Measurements from ENCODE around the gene NFKB2. TPM values are rescaled to one million over a fixed set of nuclear protein-coding genes. Genes with fewer than 3 reads are reported as not detected.

NFKB2 gene
- total RNA-seq, 3 donors from 2014 or later: 11.0 to 21.0 (median 18.9) TPM

DNA sequence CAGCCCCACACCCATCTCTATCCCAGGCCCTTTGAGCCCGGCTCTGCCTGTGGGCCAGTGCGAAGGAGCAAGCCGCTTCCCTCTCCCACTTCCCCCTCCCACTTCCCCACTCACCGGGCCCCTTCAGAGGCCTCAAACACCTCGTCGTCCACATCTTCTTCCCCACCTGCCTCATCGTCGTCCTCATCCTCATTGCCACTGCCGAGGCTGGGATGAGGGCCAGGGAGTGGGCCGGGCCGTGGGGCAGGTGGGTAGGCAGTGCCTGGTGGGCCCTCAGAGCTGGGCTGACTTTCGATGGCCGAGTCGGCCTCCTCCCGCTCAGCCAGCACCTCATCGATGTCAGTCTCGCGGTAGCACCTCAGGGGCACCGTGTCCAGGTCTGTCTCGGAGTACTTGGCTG, 19.2 kb downstream of the NFKB2 start:
- intact Hi-C loops (cut with DNase I; ENCODE audit: low total_unique reads): no loop called here
- Histone ChIP-seq H3K27ac (no peak overlapping the region), H3K27me3 (peaks cover 0 to 80% of the 10 kb centered on the region in 2 donors), H3K9me3 (no peaks in the 10 kb centered on the region), H3K4me1 (peaks cover 0 to 2% of the 10 kb centered on the region in 2 donors), H3K4me3 (no peak overlapping the region), H3K36me3 (no peaks in the 10 kb centered on the region)
- no peak for TF ChIP-seq CTCF (IDR thresholded peaks at IDR 0.05)
- TF ChIP-seq POLR2AphosphoS5 (IDR thresholded peaks at IDR 0.05): no peak
- no peak for TF ChIP-seq POLR2A (IDR thresholded peaks at IDR 0.05)
- no peak for DNase-seq (ENCODE audit: low spot score in 2 of 2)

DNA sequence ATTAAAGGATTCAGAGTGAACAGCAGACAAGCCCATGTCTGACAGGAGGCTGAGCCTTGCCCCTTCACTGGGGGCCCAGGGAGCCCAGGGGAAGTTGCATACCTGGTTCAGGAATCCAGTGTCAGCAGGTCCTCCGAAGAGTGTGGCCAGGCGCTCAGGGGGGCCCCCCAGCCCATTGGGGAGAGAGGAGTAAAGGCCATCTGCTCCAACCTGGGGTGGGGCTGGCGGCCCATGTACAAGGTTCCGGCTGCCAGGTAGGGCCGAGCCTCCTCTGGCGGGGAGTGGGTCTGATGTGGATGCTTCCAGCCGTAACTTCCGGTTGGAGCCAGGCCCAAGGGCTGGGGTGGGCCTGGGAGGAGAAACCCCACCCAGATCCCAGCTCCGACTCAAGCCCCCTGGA, 20.8 kb downstream of the NFKB2 start:
- peaks cover 0 to 65% of the 10 kb centered on the region in 2 donors for H3K27me3 ChIP-seq
- TF ChIP-seq POLR2A (IDR thresholded peaks at IDR 0.05) (no peak), POLR2AphosphoS5 (IDR thresholded peaks at IDR 0.05) (no peak), CTCF (IDR thresholded peaks at IDR 0.05) (no peak)
- intact Hi-C loops (cut with DNase I; ENCODE audit: low total_unique reads): no loop called here
- H3K4me1 ChIP-seq: peaks cover 5 to 6% of the 10 kb centered on the region in 2 donors
- no peak for DNase-seq (ENCODE audit: low spot score in 2 of 2)
- H3K27ac ChIP-seq: no peak overlapping the region
- H3K4me3 ChIP-seq: no peak overlapping the region
- no peaks in the 10 kb centered on the region for H3K36me3 ChIP-seq
- no peaks in the 10 kb centered on the region for H3K9me3 ChIP-seq

- Histone ChIP-seq H3K9me3 (no peaks in the 10 kb centered on the region), H3K4me1 (peaks cover 5 to 6% of the 10 kb centered on the region in 2 donors), H3K36me3 (no peaks in the 10 kb centered on the region), H3K27me3 (peaks cover 0 to 61% of the 10 kb centered on the region in 2 donors), H3K4me3 (no peak overlapping the region), H3K27ac (no peak overlapping the region)
- TF ChIP-seq POLR2A (IDR thresholded peaks at IDR 0.05) (no peak), POLR2AphosphoS5 (IDR thresholded peaks at IDR 0.05) (no peak), CTCF (IDR thresholded peaks at IDR 0.05) (no peak)
- no peak for DNase-seq (ENCODE audit: low spot score in 2 of 2)
- intact Hi-C loops (cut with DNase I; ENCODE audit: low total_unique reads): no loop called here
These were observed 21.2 kb downstream of the NFKB2 start for GRCh38 chr10:102416695-102417094.

DNA sequence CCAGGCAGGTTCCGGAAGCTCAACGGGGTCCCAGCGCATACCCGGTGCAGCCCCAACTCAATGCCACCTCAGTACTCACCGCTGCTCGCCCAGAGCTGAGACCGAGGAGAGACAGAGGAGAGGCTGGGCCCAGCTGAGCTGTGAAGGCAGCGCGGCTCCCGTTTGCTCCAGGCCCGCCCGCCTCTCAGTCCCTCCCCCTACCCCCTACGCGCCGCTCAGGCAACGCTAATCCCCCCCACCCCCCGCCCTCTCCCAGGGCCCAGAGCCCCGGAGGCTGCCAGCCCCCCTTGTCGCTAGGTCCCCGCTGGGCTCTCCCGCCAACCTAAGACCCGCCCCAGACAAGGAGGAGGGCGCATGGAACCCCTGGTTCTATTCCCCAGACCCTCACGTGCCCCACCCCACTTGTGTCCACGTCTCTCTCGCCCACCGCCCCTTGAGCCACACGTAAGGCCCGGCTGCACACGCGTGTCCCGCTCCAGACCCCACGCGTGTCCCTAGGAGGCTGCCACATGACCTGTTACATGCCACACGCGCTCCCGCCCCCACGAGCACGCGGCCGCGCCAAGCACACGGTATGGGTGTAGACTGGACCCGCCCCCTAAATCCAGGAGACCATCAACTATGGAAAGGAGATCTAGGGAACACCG, 23.2 kb downstream of the NFKB2 start, which contains the start of gene PSD:
Gene PSD (minus strand): TSS at position 164 of the 647 bp plus-strand sequence. CDS start 1,747 bp downstream, outside the sequence.
- no peak for DNase-seq (ENCODE audit: low spot score in 2 of 2)
- no peaks in the 10 kb centered on the region for H3K36me3 ChIP-seq
- H3K27ac ChIP-seq: no peak within 1 kb of the TSS
- H3K4me3 ChIP-seq: peak within 1 kb of the TSS; percentile 83 to 94 (median 90)
- H3K9me3 ChIP-seq: no peaks in the 10 kb centered on the region
- peaks cover 5 to 11% of the 10 kb centered on the region in 2 donors for H3K4me1 ChIP-seq
- intact Hi-C loops (cut with DNase I; ENCODE audit: low total_unique reads): no loop called here
- no peak for TF ChIP-seq POLR2AphosphoS5 (IDR thresholded peaks at IDR 0.05)
- H3K27me3 ChIP-seq: peaks cover 0 to 44% of the 10 kb centered on the region in 2 donors

DNA sequence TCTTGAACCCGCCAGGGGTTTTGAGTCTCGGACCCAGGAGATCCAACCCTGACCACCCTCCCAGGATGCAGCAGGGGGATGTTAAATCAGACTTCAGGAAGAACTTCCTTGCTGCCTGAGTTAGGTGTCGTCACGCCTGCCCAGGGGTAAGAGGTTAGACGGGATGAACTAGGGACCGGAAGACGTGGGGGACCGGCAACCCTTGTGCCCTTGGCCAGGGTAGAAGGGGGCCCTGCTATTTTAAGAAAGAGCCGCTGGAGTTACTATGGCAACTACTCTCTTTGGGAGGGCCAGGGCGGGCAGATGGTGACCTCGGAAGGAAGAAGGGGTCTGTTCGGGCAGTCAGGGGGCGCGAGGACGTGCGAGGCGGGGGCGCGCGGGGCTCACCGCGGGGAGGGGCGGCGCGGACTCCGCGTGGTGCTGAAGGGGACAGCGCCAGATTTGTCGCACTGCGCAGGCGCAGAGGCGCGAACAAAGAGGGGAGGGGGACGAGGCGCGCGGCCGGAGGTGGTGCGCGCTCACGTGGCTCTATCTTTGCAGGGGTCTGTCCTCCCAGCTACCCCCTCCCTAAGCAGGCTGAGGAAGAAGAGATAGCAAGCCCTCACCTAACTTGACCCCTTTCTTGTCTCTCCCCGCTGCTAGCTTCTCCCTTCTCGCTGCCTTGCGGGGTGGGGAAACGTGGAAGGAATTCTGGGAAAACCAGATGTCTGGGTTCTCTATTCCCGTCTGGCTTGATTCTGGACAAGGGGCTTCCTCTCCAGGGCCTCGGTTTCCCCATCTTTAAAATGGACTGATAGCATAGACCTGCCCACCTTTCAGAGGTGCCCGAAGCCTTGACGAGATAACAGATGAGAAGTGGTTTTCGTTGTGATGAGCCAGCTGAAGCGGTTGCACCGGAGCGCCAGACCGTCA, 24.0 kb downstream of the NFKB2 start:
- no peak for DNase-seq (ENCODE audit: low spot score in 2 of 2)
- TF ChIP-seq POLR2AphosphoS5 (IDR thresholded peaks at IDR 0.05) (no peak), CTCF (IDR thresholded peaks at IDR 0.05) (no peak), POLR2A (IDR thresholded peaks at IDR 0.05) (no peak)
- Histone ChIP-seq H3K36me3 (no peaks in the 10 kb centered on the region), H3K27ac (peak overlapping the region in 1 of 2 donors; percentile 96), H3K4me3 (peak overlapping the region; percentile 83 to 94 (median 90)), H3K4me1 (peaks cover 5 to 11% of the 10 kb centered on the region in 2 donors), H3K27me3 (peaks cover 0 to 39% of the 10 kb centered on the region in 2 donors), H3K9me3 (no peaks in the 10 kb centered on the region)
- intact Hi-C loops (cut with DNase I; ENCODE audit: low total_unique reads): no loop called here
